ENCODE results near the gene PAM16.
A peak's percentile ranks its signal among the peaks of the same experiment; 100 is the strongest.

The PAM16 gene

DNA sequence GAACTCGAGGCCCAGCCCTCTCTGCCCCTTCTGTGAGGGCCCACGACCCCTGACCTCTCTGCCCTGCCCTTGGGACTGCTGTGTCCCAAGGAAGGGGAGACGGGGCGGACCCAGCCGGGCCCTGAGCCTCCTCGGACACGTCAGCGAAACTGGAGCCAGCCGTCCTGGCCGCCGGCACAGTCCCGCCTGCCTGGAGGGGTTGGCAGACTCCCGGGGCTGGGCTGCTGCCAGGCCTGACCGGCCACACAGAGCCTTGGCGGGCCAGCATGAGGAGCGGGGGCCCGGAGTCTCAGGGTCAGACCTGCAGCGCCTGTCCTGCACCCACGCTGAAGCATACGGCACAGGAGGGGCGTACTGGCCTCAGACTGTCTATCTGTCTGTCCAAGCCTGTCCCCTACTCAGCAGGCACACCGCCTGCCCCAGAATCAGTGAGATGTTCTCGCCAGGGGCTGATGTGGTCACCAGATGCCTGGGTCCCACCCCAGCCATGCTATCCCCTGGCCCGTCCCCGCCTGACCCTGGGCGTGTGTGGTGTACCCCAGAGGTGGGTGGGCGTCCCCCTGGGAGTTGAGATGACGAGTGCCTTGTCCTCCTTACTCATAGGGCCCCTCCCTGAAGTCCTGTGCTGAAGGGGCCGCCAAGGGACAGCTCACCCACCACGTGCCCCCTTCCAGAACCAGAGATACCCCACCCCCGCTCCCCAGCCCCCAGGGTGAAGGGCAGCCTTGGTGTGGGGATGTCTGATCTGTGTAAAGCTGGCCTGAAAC, 25.2 kb upstream of the PAM16 start:
- no peak overlapping the region for H3K4me3 ChIP-seq (ENCODE audit: low read depth, low read length)
- H3K27ac ChIP-seq (ENCODE audit: low read depth, low read length) = peak overlapping the region; percentile 59
- no peaks in the 10 kb centered on the region for H3K27me3 ChIP-seq (ENCODE audit: control insufficient read depth, insufficient read depth, low read length)
- H3K9ac ChIP-seq (ENCODE audit: low read depth, low read length) = peak overlapping the region; percentile 18; the same call in 1 of the 2 replicates
- H3K9me3 ChIP-seq (ENCODE audit: control insufficient read depth, insufficient read depth, low read length) = no peaks in the 10 kb centered on the region
- H3K4me1 ChIP-seq (ENCODE audit: control insufficient read depth, insufficient read depth, low read length) = peaks cover 54% of the 10 kb centered on the region
- H3K36me3 ChIP-seq (ENCODE audit: control insufficient read depth, insufficient read depth, low read length) = peaks cover 7% of the 10 kb centered on the region; the same call in 1 of the 2 replicates

DNA sequence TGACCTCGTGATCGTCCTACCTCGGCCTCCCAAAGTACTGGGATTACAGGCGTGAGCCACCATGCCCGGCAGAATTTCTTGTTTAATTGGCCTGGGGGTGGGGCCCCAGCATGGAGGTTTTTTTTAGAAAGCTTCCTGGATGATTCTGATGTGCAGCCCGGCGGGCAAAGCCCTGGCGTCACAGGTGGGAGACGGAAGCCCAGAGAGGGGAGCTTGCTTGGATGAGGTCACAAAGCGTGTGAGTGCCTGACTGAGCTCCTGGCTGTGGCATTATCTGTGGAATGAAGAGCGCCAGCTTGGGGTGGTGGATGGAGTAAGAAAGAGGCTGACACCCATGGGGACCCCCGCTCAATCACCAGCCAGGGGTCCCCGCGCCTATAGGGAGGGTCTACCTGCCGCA, 24.6 kb upstream of the PAM16 start:
- peaks cover 54% of the 10 kb centered on the region for H3K4me1 ChIP-seq (ENCODE audit: control insufficient read depth, insufficient read depth, low read length)
- no peaks in the 10 kb centered on the region for H3K27me3 ChIP-seq (ENCODE audit: control insufficient read depth, insufficient read depth, low read length)
- H3K9ac ChIP-seq (ENCODE audit: low read depth, low read length) = peak overlapping the region; percentile 18; the same call in 1 of the 2 replicates
- H3K4me3 ChIP-seq (ENCODE audit: low read depth, low read length) = no peak overlapping the region
- no peaks in the 10 kb centered on the region for H3K9me3 ChIP-seq (ENCODE audit: control insufficient read depth, insufficient read depth, low read length)
- no peak overlapping the region for H3K27ac ChIP-seq (ENCODE audit: low read depth, low read length)
- peaks cover 3% of the 10 kb centered on the region; the same call in 1 of the 2 replicates for H3K36me3 ChIP-seq (ENCODE audit: control insufficient read depth, insufficient read depth, low read length)

DNA sequence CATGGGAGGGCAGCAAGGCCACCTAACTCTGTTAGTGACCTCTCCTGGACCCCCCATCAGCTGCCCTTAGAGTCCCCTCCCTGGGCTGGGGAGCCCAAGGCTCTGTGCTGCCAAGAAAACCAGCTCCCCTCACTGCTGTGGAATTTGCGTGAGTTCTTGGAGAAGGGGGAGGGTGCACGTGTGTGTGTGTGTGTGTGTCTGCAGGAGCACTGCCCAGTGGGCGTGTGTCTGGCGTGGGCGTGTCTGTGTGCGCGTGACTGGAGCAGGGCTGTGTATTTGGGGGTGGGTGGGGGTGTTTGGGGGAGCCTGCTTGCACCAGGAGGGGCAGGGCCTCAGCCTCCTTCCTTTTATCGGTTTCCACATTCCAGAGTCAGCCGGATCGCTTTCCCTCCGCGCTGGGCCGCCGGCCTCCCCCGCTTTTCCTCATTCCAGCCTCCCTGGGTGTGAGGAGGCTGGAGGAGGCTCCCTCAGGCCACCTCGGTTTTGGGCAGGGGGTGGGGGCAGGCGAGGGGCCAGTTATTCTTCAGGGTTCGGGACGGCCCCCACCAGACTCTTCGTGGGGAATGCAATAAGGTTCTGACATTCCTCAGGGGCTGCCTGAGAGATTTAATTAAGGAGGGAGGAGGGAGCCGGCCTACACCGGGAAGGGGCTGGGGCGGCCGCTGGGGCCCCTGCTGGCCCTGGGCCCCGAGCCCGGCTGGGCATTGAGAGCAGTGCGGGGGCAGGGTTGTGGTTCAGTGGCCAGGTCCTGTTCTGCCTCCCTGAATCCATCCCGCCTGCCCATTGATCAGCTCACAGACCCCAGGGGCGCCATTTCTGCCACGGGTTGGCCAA, 23.0 kb upstream of the PAM16 start:
- Histone ChIP-seq H3K27me3 (ENCODE audit: control insufficient read depth, insufficient read depth, low read length) (no peaks in the 10 kb centered on the region), H3K27ac (ENCODE audit: low read depth, low read length) (peak overlapping the region; percentile 63), H3K9me3 (ENCODE audit: control insufficient read depth, insufficient read depth, low read length) (no peaks in the 10 kb centered on the region), H3K36me3 (ENCODE audit: control insufficient read depth, insufficient read depth, low read length) (peaks cover 3% of the 10 kb centered on the region; the same call in 1 of the 2 replicates), H3K4me1 (ENCODE audit: control insufficient read depth, insufficient read depth, low read length) (peaks cover 54% of the 10 kb centered on the region), H3K4me3 (ENCODE audit: low read depth, low read length) (peak overlapping the region; percentile 23; the same call in 1 of the 2 replicates), H3K9ac (ENCODE audit: low read depth, low read length) (no peak overlapping the region)

DNA sequence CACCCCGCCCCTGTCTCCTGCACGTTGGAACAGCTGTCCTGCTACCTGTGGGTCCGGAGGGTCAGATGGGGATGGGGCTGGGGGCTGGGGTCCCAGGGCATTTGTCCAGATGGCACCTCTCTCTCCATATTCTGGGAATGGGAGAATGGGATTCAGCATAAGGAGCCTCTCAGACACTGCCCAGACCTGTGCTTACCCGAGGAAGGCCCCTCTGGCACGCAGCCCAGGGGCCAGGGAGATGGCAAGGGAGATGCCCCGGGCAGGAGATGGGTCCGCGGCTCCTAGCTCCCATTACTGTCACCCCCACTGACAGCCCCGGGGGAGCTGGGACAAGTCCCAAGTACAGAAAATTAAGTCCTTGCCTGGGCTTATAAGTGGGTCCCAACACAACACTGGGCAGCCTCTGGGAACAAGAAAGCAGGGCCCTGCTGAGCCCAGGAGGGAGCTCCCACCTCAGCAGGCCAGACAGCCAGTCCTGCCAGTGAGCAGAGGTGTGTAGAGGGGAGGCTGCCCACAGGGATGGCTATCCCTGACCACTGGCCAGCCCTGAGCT, 22.3 kb upstream of the PAM16 start:
- Histone ChIP-seq H3K36me3 (ENCODE audit: control insufficient read depth, insufficient read depth, low read length) (peaks cover 3% of the 10 kb centered on the region; the same call in 1 of the 2 replicates), H3K4me3 (ENCODE audit: low read depth, low read length) (no peak overlapping the region; the same call in 1 of the 2 replicates), H3K9ac (ENCODE audit: low read depth, low read length) (no peak overlapping the region), H3K27me3 (ENCODE audit: control insufficient read depth, insufficient read depth, low read length) (no peaks in the 10 kb centered on the region), H3K4me1 (ENCODE audit: control insufficient read depth, insufficient read depth, low read length) (peaks cover 49% of the 10 kb centered on the region), H3K9me3 (ENCODE audit: control insufficient read depth, insufficient read depth, low read length) (no peaks in the 10 kb centered on the region), H3K27ac (ENCODE audit: low read depth, low read length) (peak overlapping the region; percentile 63)

DNA sequence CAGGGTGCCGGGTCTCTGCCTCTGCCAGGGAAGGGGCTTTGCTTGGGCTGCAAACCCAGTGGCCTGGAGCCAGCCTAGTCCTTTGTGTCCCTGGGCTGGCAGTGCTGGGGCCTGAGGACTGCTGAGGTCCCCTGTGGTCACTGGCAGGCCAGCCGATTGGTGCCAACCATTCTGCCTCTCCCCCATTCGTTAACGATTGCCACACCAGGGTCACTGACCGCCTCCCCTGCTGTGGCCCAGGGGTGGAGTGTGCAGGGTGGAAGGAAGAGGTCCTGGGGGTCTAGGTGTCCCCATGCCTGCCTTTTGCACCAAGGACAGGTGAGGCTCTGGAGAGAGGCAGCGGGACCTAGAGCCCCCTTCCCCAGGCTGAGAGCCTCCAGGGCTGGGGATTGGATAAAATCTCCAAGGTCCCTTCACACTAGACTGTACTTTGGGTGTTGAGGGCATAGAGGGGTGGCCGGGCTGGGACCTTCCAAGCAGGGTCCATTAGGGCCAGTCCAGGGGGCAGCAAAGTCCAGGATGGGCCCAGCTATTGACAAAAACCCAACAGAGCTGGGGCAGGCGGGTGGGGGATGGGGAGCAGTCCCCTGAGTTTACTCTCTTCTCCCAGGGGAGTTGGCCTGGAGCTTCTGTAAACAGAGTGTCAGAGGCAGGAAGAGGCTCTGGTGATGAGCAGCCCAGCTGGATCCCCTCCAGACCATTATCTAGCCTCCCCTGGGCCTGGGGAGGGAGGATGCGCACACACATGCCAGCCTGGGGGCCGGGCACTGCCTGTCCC, 21.6 kb upstream of the PAM16 start:
- peaks cover 3% of the 10 kb centered on the region; the same call in 1 of the 2 replicates for H3K36me3 ChIP-seq (ENCODE audit: control insufficient read depth, insufficient read depth, low read length)
- H3K9ac ChIP-seq (ENCODE audit: low read depth, low read length) = no peak overlapping the region
- H3K4me1 ChIP-seq (ENCODE audit: control insufficient read depth, insufficient read depth, low read length) = peaks cover 42% of the 10 kb centered on the region
- peak overlapping the region; percentile 69 for H3K4me3 ChIP-seq (ENCODE audit: low read depth, low read length)
- no peaks in the 10 kb centered on the region for H3K9me3 ChIP-seq (ENCODE audit: control insufficient read depth, insufficient read depth, low read length)
- H3K27me3 ChIP-seq (ENCODE audit: control insufficient read depth, insufficient read depth, low read length) = no peaks in the 10 kb centered on the region
- H3K27ac ChIP-seq (ENCODE audit: low read depth, low read length) = peak overlapping the region; percentile 51

DNA sequence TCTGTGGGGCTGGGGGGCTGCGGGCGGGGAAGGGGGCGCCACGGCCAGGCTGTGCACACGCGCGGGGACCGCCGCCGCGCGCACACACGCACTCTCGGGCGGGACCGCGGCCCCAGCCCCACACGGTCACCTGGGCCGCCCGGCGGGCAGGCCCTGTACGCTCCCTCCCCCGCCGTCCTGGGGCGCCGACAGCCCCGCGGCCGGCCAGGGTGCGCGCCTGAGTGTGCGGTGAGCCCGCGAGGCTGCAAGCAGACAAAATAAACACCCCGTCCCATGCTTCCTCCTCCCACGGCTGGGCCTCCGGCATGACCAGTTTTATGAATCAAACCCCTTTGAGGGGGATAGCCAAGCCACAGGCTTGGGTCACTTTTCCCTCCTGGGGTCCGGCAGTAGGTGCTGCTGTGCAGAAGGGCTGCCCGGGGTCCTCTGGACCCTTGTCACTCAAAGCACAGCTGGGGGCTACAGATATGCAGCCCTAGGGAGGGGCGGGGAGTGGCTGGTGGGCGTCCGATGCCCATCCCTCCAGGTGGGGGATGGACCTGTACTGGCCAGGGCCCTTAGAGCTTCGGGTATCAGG, 21.0 kb upstream of the PAM16 start:
- H3K9me3 ChIP-seq (ENCODE audit: control insufficient read depth, insufficient read depth, low read length) = no peaks in the 10 kb centered on the region
- peaks cover 3% of the 10 kb centered on the region; the same call in 1 of the 2 replicates for H3K36me3 ChIP-seq (ENCODE audit: control insufficient read depth, insufficient read depth, low read length)
- H3K4me1 ChIP-seq (ENCODE audit: control insufficient read depth, insufficient read depth, low read length) = peaks cover 37% of the 10 kb centered on the region
- no peak overlapping the region for H3K9ac ChIP-seq (ENCODE audit: low read depth, low read length)
- no peaks in the 10 kb centered on the region for H3K27me3 ChIP-seq (ENCODE audit: control insufficient read depth, insufficient read depth, low read length)
- peak overlapping the region; percentile 69 for H3K4me3 ChIP-seq (ENCODE audit: low read depth, low read length)
- H3K27ac ChIP-seq (ENCODE audit: low read depth, low read length) = peak overlapping the region; percentile 51

DNA sequence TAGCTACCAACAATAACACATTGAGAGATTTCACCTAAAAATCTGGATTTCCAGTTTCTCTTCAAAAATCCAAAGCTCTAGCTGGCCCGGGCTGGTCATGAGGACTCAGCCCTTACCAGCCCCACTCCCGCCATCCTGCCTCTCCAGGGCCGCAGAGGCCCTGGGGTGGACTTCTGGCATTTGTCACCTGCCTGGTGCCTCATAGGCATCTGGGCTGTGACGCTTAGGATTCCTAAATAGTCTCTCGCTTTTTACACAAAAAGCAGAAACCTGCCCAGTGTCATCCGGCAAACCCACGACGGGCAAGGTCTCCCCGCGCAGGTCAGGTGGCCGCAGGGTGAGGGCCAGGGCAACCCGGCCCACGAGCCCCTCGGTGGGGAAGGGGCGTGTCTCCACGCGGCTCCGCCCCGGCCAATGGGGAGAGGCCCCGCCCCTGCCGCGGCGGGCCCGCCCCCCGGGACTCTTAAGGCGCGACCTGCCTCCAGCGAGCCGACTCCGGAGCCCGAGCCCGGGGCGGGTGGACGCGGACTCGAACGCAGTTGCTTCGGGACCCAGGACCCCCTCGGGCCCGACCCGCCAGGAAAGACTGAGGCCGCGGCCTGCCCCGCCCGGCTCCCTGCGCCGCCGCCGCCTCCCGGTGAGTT, 20.4 kb upstream of the PAM16 start, which contains the start of gene VASN:
Gene VASN, plus strand, starts transcription at position 492 of the 644 bp plus-strand sequence. CDS start 9,030 bp downstream, outside the sequence.
- Histone ChIP-seq H3K4me3 (ENCODE audit: low read depth, low read length) (peak within 1 kb of the TSS; percentile 69), H3K9ac (ENCODE audit: low read depth, low read length) (no peak within 1 kb of the TSS), H3K4me1 (ENCODE audit: control insufficient read depth, insufficient read depth, low read length) (peaks cover 36% of the 10 kb centered on the region), H3K36me3 (ENCODE audit: control insufficient read depth, insufficient read depth, low read length) (peaks cover 3% of the 10 kb centered on the region; the same call in 1 of the 2 replicates), H3K9me3 (ENCODE audit: control insufficient read depth, insufficient read depth, low read length) (no peaks in the 10 kb centered on the region), H3K27ac (ENCODE audit: low read depth, low read length) (peak within 1 kb of the TSS; percentile 51), H3K27me3 (ENCODE audit: control insufficient read depth, insufficient read depth, low read length) (no peaks in the 10 kb centered on the region)

DNA sequence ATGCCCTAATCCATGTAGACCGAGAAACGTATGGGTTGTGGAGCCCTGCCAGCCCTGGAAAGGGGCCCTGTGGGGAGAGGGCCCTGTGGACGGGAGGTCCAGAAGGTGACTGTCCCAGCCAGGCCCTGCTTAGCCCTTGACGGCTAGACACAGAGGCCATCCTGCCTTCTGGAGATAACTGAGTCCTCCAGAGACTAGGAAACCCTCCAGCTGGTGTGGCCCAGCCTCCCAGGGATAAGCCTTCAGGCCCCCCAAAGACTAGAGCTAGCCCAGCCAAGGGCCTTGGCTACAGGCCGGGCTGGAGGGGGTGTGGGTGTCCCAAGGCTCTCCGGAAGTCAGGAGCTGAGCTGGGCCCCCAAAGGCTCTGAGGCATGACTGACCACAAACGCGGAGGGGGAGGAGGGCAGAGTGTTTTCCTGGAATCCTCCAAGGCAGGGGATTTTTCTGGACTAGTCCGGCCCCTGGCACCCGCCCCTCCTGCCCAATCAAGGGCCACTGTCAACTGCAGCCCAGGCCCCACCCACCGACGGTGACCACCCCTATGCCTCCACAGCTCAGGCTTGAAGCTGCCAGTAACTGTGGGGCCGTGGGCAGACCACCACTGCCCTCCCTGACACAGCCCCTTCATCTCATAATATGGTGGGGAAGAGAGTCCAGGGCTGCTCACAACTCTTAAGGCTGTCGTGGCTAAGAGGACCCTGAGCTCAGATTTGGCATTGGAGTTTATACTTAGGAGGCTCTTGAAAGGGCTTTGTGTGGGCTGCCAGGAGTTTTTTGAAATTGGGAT, 19.6 kb upstream of the PAM16 start:
- no peak overlapping the region for H3K27ac ChIP-seq (ENCODE audit: low read depth, low read length)
- no peaks in the 10 kb centered on the region for H3K27me3 ChIP-seq (ENCODE audit: control insufficient read depth, insufficient read depth, low read length)

DNA sequence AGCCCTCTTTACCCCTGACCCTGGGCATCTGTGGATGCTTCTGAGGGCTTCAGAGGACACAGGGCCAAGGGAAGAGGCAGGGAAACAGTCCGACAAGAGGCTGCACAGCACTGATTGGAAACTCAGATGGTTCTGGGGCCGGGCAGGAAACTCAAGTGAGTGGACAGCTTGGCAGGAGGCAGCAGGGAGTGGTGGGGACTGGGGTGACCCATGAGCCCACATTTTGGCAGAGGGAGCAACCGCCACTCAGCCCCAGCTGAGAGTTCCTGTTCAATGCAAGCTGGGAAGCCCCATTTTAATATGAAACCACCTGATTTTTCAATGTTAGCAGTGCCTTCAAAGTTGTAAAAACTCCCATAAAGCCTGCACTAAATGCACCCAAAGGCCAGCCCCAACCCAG, 19.0 kb upstream of the PAM16 start:
- Histone ChIP-seq H3K4me3 (ENCODE audit: low read depth, low read length) (no peak overlapping the region), H3K9me3 (ENCODE audit: control insufficient read depth, insufficient read depth, low read length) (no peaks in the 10 kb centered on the region), H3K36me3 (ENCODE audit: control insufficient read depth, insufficient read depth, low read length) (peaks cover 2% of the 10 kb centered on the region; the same call in 1 of the 2 replicates), H3K4me1 (ENCODE audit: control insufficient read depth, insufficient read depth, low read length) (peaks cover 27% of the 10 kb centered on the region), H3K27ac (ENCODE audit: low read depth, low read length) (no peak overlapping the region), H3K9ac (ENCODE audit: low read depth, low read length) (no peak overlapping the region), H3K27me3 (ENCODE audit: control insufficient read depth, insufficient read depth, low read length) (no peaks in the 10 kb centered on the region)

More for the DNA sequence above, 19.6 kb upstream of the PAM16 start:
- no peak overlapping the region for H3K9ac ChIP-seq (ENCODE audit: low read depth, low read length)
- H3K4me1 ChIP-seq (ENCODE audit: control insufficient read depth, insufficient read depth, low read length) = peaks cover 29% of the 10 kb centered on the region
- H3K36me3 ChIP-seq (ENCODE audit: control insufficient read depth, insufficient read depth, low read length) = peaks cover 3% of the 10 kb centered on the region; the same call in 1 of the 2 replicates
- H3K4me3 ChIP-seq (ENCODE audit: low read depth, low read length) = no peak overlapping the region
- no peaks in the 10 kb centered on the region for H3K9me3 ChIP-seq (ENCODE audit: control insufficient read depth, insufficient read depth, low read length)
